K562 (cell line): ENCODE results near the gene CFAP70. TPM values are rescaled to one million over a fixed set of nuclear protein-coding genes. Genes with fewer than 3 reads are reported as not detected.

Experiments
- ATAC-seq: fragments of 200-7000 bp; cut with Tn5 transposase; 3 replicates; pipeline ENCODE4 v1.9.1; 2020; ENCODE audit warnings: moderate library complexity
- BruUV-seq: library from RNA; stranded (reverse); fragments of 400-500 nt; replicated peaks from 2 replicates; lab custom pipeline; 2021; lab: Mats Ljungman, UMichigan
- CTCF ChIA-PET: fragments of 300-600 bp; formaldehyde crosslinking; extraction: SDS; loops from one replicate; lab custom pipeline; 2021; ENCODE audit warnings: low intra/inter-chr PET ratio; lab: Yijun Ruan, JAX
- POLR2A ChIA-PET: fragments of 300-600, 350-650 bp; sonication (Branson Sonifier 250); formaldehyde crosslinking; extraction: SDS; loops from one replicate; lab custom pipeline; 2021; ENCODE audit warnings: antibody characterized with exemption, inconsistent platforms; lab: Yijun Ruan, JAX
- DNase-seq, 4 experiments: peaks; one replicate each; pipeline versions ENCODE4 v3.0.0 to v3.0.0-alpha.2; 2011 to 2018; ENCODE audit warnings: low spot score in 3 of 4, mixed read lengths in 3 of 4; ENCODE audit errors: extremely low read depth in 1 of 4
- FAIRE-seq: peaks from 2 replicates; lab custom pipeline; 2011; peaks lifted over from hg19 to GRCh38; lab: Jason Lieb, UNC
- H2AFZ ChIP-seq: 2 replicates; pipeline ENCODE4 v1.6.0; 2011; ENCODE audit warnings: low read depth, low read length, control low read depth, inconsistent platforms
- H3K27ac ChIP-seq: fragments of 200-600 bp; 3 replicates; pipeline ENCODE4 v1.8.0; 2011; ENCODE audit warnings: low read depth, mild to moderate bottlenecking, control low read depth, inconsistent platforms, low read length, moderate library complexity, mixed read lengths; ENCODE audit errors: extremely low read depth
- H3K27me3 ChIP-seq, 2 experiments: fragments of 300-600 bp in 1 of 2; 2 replicates in 1 of 2; 3 replicates in 1 of 2; pipeline versions ENCODE4 v1.6.0 to v1.8.0; 2011; ENCODE audit warnings: inconsistent platforms in 2 of 2, low read length in 2 of 2, mild to moderate bottlenecking in 1 of 2, mixed read lengths in 1 of 2, moderate library complexity in 1 of 2; ENCODE audit not compliant: control insufficient read depth in 2 of 2, insufficient read depth in 2 of 2
- H3K36me3 ChIP-seq: fragments of 300-600 bp; 3 replicates; pipeline ENCODE4 v1.8.0; 2011; ENCODE audit warnings: mild to moderate bottlenecking, low read length, inconsistent platforms; ENCODE audit not compliant: control insufficient read depth, insufficient read depth
- H3K4me1 ChIP-seq, 2 experiments: fragments of 200-600 bp in 1 of 2; replicated peaks in 1 of 2; 2 replicates in 1 of 2; 3 replicates in 1 of 2; pipeline versions ENCODE4 v1.5.1 to v1.8.0; 2011; ENCODE audit warnings: inconsistent platforms in 2 of 2, low read length in 2 of 2, mild to moderate bottlenecking in 1 of 2, mixed read lengths in 1 of 2, moderate library complexity in 1 of 2; ENCODE audit not compliant: control insufficient read depth in 2 of 2, insufficient read depth in 2 of 2
- H3K4me2 ChIP-seq: 2 replicates; pipeline ENCODE4 v1.6.1; 2011; ENCODE audit warnings: low read length, control low read depth, inconsistent platforms, mixed read lengths; ENCODE audit not compliant: insufficient read depth
- H3K4me3 ChIP-seq: fragments of 200-600 bp; sonication (generic), shearing (Covaris generic); 2 replicates; pipeline ENCODE4 v1.5.1; 2016; ENCODE audit warnings: control low read depth, inconsistent platforms
- H3K79me2 ChIP-seq: fragments of 200-600 bp; 3 replicates; pipeline ENCODE4 v1.8.0; 2011; ENCODE audit warnings: low read length, inconsistent platforms; ENCODE audit not compliant: control insufficient read depth, insufficient read depth
- H3K9ac ChIP-seq, 2 experiments: 2 replicates each; pipeline versions ENCODE4 v1.6.0 to v1.6.1; 2011; ENCODE audit warnings: low read depth in 2 of 2, low read length in 2 of 2, control low read depth in 1 of 2, inconsistent platforms in 1 of 2, mild to moderate bottlenecking in 1 of 2, mixed read lengths in 1 of 2; ENCODE audit not compliant: insufficient read depth in 1 of 2
- H3K9me1 ChIP-seq: one replicate; pipeline ENCODE4 v1.6.0; 2011; ENCODE audit warnings: inconsistent platforms, mild to moderate bottlenecking, low read length, moderate library complexity; ENCODE audit not compliant: control insufficient read depth, insufficient read depth
- H3K9me3 ChIP-seq: replicated peaks from 2 replicates; pipeline ENCODE4 v1.5.1; 2011; ENCODE audit warnings: low read depth, low read length, inconsistent platforms; ENCODE audit not compliant: control insufficient read depth, insufficient read depth
- H4K20me1 ChIP-seq: replicated peaks from 2 replicates; pipeline ENCODE4 v1.6.1; 2011; ENCODE audit warnings: low read length, inconsistent platforms, mixed read lengths; ENCODE audit not compliant: control insufficient read depth, insufficient read depth
- CCNT2 ChIP-seq: IDR thresholded peaks from 2 replicates; pipeline ENCODE4 v1.6.1; 2011; ENCODE audit warnings: borderline replicate concordance, low read depth, mild to moderate bottlenecking, moderate library complexity, mixed read lengths, low read length; ENCODE audit not compliant: insufficient read length; ENCODE audit errors: extremely low read depth
- CREBBP ChIP-seq: IDR thresholded peaks from one replicate; pipeline ENCODE4 v1.6.1; 2012; ENCODE audit warnings: low read depth, mild to moderate bottlenecking, control low read depth, inconsistent platforms, low read length
- ESRRA ChIP-seq: fragments of 450-650 bp; IDR thresholded peaks from 2 replicates; pipeline ENCODE4 v1.6.1; 2014; ENCODE audit warnings: low read depth, mild to moderate bottlenecking, moderate library complexity, borderline replicate concordance
- FIP1L1 ChIP-seq: fragments of 200-400 bp; formaldehyde crosslinking; IDR thresholded peaks from 2 replicates; pipeline ENCODE4 v1.6.1; 2018; ENCODE audit warnings: mild to moderate bottlenecking, low read depth, low read length; ENCODE audit not compliant: poor library complexity, severe bottlenecking
- GABPB2 ChIP-seq: fragments of 250-450 bp; sonication (Bioruptor Pico); conservative IDR thresholded peaks from 2 replicates; pipeline ENCODE4 v1.5.1; 2021; ENCODE audit warnings: mild to moderate bottlenecking
- HMG20B ChIP-seq: fragments of 250-450 bp; sonication (Bioruptor Pico); IDR thresholded peaks from 2 replicates; pipeline ENCODE4 v1.5.0; 2021; ENCODE audit warnings: mild to moderate bottlenecking
- HNRNPK ChIP-seq: fragments of 200-400 bp; formaldehyde crosslinking; IDR thresholded peaks from one replicate; pipeline ENCODE4 v1.6.1; 2018; ENCODE audit warnings: mild to moderate bottlenecking, low read depth, low read length; ENCODE audit not compliant: poor library complexity, severe bottlenecking
- PTBP1 ChIP-seq: fragments of 200-400 bp; formaldehyde crosslinking; IDR thresholded peaks from 2 replicates; pipeline ENCODE4 v1.6.1; 2017; ENCODE audit warnings: low read depth, low read length
- TAF7 ChIP-seq: fragments of 450-650 bp; IDR thresholded peaks from 2 replicates; pipeline ENCODE4 v1.6.1; 2016; ENCODE audit warnings: missing genetic modification characterization, missing compliant biosample characterization
- TBL1XR1 ChIP-seq, 2 experiments: IDR thresholded peaks; 2 replicates each; pipeline ENCODE4 v1.6.1; 2012; ENCODE audit warnings: improper control_type of control experiment in 2 of 2, low read length in 2 of 2, mild to moderate bottlenecking in 1 of 2
- ZNF23 ChIP-seq: fragments of 250-450 bp; sonication (Bioruptor Pico); IDR thresholded peaks from 2 replicates; pipeline ENCODE4 v1.4.0; 2020; ENCODE audit warnings: mild to moderate bottlenecking
- WGBS: fragments of 100-300 bp; shearing (Covaris generic); methylation state at CpG from one replicate; pipeline ENCODE4 v1.1.6; 2016; ENCODE audit warnings: low coverage, mixed read lengths; ENCODE audit not compliant: insufficient coverage; ENCODE audit errors: missing lambda C conversion rate; 5-methylcytosine and 5-hydroxymethylcytosine counted together
- in situ Hi-C: fragments of 300-500 bp; cut with MboI; formaldehyde crosslinking; loops from 4 replicates; pipeline ENCODE4 v1.15.0; 2018; ENCODE audit warnings: inconsistent platforms, mixed read lengths
- intact Hi-C: fragments of 100-400 bp; cut with micrococcal nuclease; formaldehyde crosslinking; loops from 2 replicates; pipeline ENCODE4 v1.14.2; 2022
- polyA plus RNA-seq, 8 experiments: library from polyadenylated mRNA; depleted of rRNA in 4 of 8; stranded (reverse) in 5 of 8; unstranded in 3 of 8; fragments of >200 nt; fragmentation: Nextera tagmentation in 2 of 8; fragmentation: Illumina TruSeq in 1 of 8; extraction: Ambion mirVana in 2 of 8; extraction: Trizol in 1 of 8; gene quantifications; 2 replicates each; pipeline versions ENCODE4 v1.2.1 to v1.2.3, GENCODE V29; 2011 to 2014; ENCODE audit warnings: inconsistent platforms in 1 of 8, missing spikeins in 1 of 8
- total RNA-seq, 7 experiments: library from RNA; depleted of rRNA in 6 of 7; stranded (reverse); fragments of >200 nt in 6 of 7; fragmentation: Illumina TruSeq in 2 of 7; extraction: Trizol in 2 of 7; gene quantifications; 2 replicates each; pipeline versions ENCODE4 v1.2.1 to v1.2.3, GENCODE V29; 2011 to 2021; ENCODE audit warnings: low replicate concordance in 1 of 7
- TF ChIP-seq, protein P1 (sequence below): fragments of 450-650 bp; IDR thresholded peaks from 2 replicates; pipeline ENCODE4 v1.6.1; 2017; ENCODE audit warnings: mild to moderate bottlenecking, moderate library complexity
- TF ChIP-seq, protein P2 (sequence below), 2 experiments: fragments of 250-450 bp in 1 of 2; fragments of 450-650 bp in 1 of 2; sonication (Bioruptor Pico) in 1 of 2; IDR thresholded peaks; 2 replicates each; pipeline versions ENCODE4 v1.6.1 to v1.8.0; 2016 to 2021; ENCODE audit warnings: mild to moderate bottlenecking in 2 of 2, moderate library complexity in 2 of 2, missing compliant biosample characterization in 1 of 2, missing genetic modification characterization in 1 of 2
- TF ChIP-seq, protein P3 (sequence below), 2 experiments: fragments of 450-650 bp in 1 of 2; IDR thresholded peaks; 2 replicates each; pipeline ENCODE4 v1.6.1; 2011 to 2017; ENCODE audit warnings: low read depth in 2 of 2, antibody characterized with exemption in 1 of 2, borderline replicate concordance in 1 of 2, low read length in 1 of 2, mild to moderate bottlenecking in 1 of 2, mixed read lengths in 1 of 2; ENCODE audit not compliant: control insufficient read depth in 1 of 2

CFAP70 gene
- total and polyA plus RNA-seq, 9 of the 15 experiments (the other 6 are each of a cell fraction or from before 2014, with no cell fraction given), result 0.27 to 1.6 (median 0.86) TPM

DNA sequence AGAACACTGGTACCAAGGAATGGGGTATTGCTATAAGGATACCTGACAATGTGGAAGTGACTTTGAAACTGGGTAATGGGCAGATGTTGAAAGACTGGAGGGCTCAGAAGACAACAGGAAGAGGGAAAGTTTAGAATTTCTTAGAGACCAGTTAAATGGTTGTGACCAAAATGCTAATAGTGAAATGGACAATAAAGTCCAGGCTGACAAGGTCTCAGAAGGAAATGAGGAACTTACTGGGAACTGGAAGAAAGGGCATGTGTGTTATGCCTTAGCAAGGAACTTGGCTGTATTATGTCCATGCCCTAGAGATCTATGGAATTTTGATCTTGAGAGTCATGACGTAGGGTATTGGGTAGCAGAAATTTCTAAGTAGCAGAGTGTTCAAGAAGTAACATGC lies 152.8 kb downstream of the CFAP70 start (continued):
- TF ChIP-seq, protein P1, sequence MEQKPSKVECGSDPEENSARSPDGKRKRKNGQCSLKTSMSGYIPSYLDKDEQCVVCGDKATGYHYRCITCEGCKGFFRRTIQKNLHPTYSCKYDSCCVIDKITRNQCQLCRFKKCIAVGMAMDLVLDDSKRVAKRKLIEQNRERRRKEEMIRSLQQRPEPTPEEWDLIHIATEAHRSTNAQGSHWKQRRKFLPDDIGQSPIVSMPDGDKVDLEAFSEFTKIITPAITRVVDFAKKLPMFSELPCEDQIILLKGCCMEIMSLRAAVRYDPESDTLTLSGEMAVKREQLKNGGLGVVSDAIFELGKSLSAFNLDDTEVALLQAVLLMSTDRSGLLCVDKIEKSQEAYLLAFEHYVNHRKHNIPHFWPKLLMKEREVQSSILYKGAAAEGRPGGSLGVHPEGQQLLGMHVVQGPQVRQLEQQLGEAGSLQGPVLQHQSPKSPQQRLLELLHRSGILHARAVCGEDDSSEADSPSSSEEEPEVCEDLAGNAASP, result no peak
- TF ChIP-seq ZNF23 (CRISPR knock-in tag) (no peak), GABPB2 (no peak), FIP1L1 (no peak), HNRNPK (no peak), HMG20B (no peak), TBL1XR1 (IDR thresholded peaks at IDR 0.05; ENCODE audit: low read length in 2 of 2) (no peak)
- TF ChIP-seq, protein P2, sequence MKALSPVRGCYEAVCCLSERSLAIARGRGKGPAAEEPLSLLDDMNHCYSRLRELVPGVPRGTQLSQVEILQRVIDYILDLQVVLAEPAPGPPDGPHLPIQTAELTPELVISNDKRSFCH (CRISPR knock-in tag; IDR thresholded peaks at IDR 0.05), result no peak
- TF ChIP-seq, protein P2 (tag; IDR thresholded peaks at IDR 0.05), result no peak

DNA sequence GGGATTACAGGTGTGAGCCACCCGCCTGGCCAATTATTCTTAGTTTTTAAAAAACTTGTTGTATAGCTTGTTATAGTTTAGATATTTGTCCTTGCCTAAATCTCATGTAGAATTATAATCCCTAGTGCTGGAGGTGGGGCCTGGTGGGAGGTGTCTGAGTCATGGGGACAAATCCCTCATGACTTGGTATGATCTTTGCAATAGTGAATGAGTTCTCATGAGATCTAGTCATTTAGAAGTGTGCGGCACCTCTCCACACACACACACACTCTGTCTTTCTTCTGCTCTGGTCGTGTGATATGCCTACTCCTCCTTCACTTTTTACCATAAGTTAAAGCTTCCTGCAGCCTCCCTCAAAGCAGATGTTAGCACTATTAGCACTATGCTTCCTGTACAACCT lies 153.6 kb downstream of the CFAP70 start:
- no peaks in the 10 kb centered on the region for H3K36me3 ChIP-seq
- CTCF ChIA-PET, result no interaction called here
- no peak overlapping the region for H3K4me2 ChIP-seq
- no peaks in the 10 kb centered on the region for H3K79me2 ChIP-seq
- no peak overlapping the region for H2AFZ ChIP-seq
- FAIRE-seq, result no peak
- TF ChIP-seq PTBP1, result no peak
- TF ChIP-seq CCNT2, result no peak
- no peak for TF ChIP-seq ESRRA
- no peak for TF ChIP-seq TAF7 (tag)
- TF ChIP-seq, protein P3, sequence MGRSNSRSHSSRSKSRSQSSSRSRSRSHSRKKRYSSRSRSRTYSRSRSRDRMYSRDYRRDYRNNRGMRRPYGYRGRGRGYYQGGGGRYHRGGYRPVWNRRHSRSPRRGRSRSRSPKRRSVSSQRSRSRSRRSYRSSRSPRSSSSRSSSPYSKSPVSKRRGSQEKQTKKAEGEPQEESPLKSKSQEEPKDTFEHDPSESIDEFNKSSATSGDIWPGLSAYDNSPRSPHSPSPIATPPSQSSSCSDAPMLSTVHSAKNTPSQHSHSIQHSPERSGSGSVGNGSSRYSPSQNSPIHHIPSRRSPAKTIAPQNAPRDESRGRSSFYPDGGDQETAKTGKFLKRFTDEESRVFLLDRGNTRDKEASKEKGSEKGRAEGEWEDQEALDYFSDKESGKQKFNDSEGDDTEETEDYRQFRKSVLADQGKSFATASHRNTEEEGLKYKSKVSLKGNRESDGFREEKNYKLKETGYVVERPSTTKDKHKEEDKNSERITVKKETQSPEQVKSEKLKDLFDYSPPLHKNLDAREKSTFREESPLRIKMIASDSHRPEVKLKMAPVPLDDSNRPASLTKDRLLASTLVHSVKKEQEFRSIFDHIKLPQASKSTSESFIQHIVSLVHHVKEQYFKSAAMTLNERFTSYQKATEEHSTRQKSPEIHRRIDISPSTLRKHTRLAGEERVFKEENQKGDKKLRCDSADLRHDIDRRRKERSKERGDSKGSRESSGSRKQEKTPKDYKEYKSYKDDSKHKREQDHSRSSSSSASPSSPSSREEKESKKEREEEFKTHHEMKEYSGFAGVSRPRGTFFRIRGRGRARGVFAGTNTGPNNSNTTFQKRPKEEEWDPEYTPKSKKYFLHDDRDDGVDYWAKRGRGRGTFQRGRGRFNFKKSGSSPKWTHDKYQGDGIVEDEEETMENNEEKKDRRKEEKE (IDR thresholded peaks at IDR 0.05; ENCODE audit: borderline replicate concordance in 1 of 2, control insufficient read depth in 1 of 2, low read depth in 2 of 2, low read length in 1 of 2), result no peak
- no peak for TF ChIP-seq CREBBP
- TF ChIP-seq, all 486 proteins: peak for 0
- H3K4me3 ChIP-seq, result no peak overlapping the region
- no peaks in the 10 kb centered on the region for H4K20me1 ChIP-seq
- H3K27me3 ChIP-seq, result no peaks in the 10 kb centered on the region
- in situ Hi-C loops, result no loop called here
- WGBS, result 56% methylated on average over 3 of the region's 3 CpGs
- POLR2A ChIA-PET, result interaction anchor here (0.5 to 0.7 kb wide), 2 partner anchors 37 to 207 kb away, joined by 3 read pairs; no protein-coding TSS in a partner anchor
- no peak overlapping the region for H3K27ac ChIP-seq
- H3K9ac ChIP-seq, result no peak overlapping the region
- H3K9me3 ChIP-seq, result no peaks in the 10 kb centered on the region; the same call in 1 of the 2 replicates
- no peaks in the 10 kb centered on the region for H3K4me1 ChIP-seq
- BruUV-seq, result no TSS peak
- DNase-seq (no peak), ATAC-seq (no peak)
- no peaks in the 10 kb centered on the region for H3K9me1 ChIP-seq
- intact Hi-C loops, result no loop called here
